ENCODE data around the gene SLC19A3. TPM values are rescaled to one million over a fixed set of nuclear protein-coding genes. Genes with fewer than 3 reads are reported as not detected.
A peak's percentile ranks its signal among the peaks of the same experiment; 100 is the strongest.
"Not testable (repeated sequence)": the region's sequence is repeated elsewhere in the genome, so short reads cannot be mapped to it uniquely, and the experiment has no call there.

The SLC19A3 gene
- 0.38 TPM for total RNA-seq
- long read RNA-seq = 0 reads

DNA sequence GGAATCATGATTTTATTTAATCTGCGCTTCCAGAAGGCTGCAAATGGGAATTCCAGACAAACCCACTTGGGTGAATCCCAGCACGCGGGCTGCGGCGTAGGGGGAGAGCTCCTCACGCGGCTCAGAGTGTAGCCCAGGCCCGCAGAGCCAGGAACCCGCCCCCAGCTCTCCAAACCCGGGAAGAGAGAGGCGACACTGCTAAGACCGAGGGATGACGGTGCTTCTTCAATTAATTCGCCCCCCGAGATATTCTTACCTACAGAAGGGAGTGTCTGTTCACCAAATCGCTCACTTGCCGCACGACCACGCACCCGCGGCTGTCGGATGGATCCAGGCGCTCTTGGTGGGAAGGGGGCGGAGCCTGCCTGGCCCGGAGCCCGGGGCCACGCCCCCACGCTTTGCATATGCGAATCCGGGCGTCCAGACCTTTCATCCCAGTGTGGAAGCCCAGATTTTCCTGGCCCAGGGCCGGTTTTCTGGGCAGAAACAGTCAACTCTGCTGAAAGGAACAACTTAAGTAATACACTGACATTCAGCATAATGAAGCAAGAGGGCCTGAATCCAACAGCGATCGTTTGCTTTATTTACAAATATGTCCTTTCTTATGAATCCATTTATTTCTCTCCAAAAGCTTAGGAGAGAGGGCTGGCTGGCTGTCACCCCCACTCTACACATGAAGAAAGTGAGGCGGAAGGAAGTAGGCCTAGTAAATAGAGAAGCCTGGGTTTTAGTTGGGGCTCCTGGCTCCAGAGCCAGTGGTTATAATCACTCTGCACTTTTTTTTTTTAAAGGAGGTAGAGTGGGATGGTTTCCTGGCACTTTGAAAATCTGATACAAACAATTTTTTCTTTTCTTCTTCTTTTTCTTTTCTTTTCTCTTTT lies at the start of gene SLC19A3:
SLC19A3 (minus strand) TSS at position 342 of the 881 bp plus-strand sequence. CDS start 15,710 bp downstream, outside the sequence.
- intact Hi-C loops (cut with DNase I) = no loop called here
- DNase-seq (ENCODE audit: low spot score) = peak; percentile 81

DNA sequence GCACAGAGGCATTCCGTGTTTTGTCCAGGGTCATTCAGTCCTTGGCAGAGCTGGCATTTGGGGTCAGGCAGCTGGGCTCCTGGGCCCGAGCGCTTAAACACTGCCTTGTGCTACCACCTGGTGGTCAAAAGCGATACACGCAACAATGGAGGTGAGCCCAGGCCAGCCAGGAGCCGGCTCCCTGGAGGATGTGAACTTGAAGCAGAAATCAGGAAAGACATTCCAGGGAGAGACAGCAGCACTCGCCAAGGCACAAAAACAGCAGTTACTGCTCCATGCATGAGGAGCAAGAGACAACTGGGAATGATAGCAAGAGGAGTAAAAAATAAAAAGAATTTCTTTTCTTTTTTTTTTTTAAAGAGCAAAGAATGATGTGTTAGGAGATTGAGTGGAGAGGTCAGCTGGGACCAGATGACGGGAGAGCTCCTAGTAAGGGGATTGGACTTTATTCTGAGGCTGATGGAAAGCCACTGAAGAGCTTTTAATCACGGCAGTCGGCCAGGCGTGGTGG lies 48.6 kb upstream of the SLC19A3 start:
- peak; percentile 82 for DNase-seq (ENCODE audit: low spot score)
- intact Hi-C loops (cut with DNase I) = loop anchor here (1.0 to 5.0 kb wide), 4 partner anchors 108 to 634 kb away; partner anchors contain the start of gene AGFG1

DNA sequence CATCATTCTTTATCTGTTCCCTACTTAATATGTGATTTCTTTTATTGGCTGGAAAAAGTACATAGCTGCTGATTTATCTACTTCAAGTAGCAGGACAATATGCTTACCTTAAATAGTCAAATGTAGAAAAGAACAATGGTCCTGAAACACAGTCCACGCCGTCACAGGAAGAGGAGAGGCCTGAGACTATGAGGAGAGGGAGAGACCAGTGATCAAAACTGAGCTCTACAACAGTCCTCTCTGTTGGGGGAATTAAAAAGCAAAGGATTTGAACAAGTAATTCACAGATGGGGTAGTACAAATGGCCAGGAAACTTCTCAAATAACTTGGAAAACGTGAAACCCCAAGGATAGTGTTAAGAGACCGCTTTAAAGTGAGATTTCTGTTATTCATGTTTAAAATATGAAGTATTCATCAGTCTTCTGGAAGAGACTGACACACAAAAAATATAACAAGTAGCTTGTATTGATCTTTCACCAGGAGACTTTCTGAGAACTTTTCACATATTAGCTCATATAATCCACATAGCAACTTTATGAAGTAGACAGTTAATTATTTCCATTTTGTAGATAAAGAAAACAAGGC lies 48.1 kb upstream of the SLC19A3 start:
- intact Hi-C loops (cut with DNase I) = loop anchor here (1.0 to 5.0 kb wide), 4 partner anchors 108 to 634 kb away; partner anchors contain the start of gene AGFG1
- DNase-seq (ENCODE audit: low spot score) = no peak

DNA sequence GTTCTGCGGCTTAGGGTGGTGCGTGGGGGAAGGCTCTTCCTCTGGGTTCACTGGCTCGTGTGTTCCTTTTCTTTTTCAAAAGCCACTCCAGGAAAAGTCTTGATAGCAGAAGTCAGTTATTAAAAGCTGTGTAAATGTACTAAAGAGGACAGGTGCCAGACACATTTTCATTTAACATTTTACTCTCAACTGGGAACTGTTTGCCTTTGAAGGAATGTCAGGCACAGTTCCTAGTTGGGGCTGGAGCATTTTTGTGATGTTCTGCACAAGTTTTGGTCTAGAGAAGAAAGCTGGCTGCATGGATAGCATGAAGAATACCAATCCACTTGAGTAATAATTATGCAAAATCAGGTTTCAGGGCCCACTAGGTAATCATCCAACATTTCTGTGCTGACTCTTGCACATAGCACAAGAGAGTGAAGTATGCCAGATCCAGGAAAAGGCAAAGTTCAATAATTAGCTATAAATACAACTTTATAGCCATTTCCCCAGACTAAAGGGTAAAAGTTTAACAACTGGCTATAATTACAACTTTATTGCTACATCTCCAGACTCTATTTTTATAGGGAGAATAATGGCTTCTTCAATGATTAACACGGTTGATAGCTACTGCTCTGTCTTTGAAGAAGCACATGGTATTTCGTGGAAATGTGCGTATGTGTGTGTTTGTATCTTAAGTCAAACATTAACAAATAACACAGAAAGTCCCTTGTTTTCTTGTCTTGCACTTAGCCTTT lies 44.1 kb upstream of the SLC19A3 start:
- DNase-seq (ENCODE audit: low spot score) = no peak
- intact Hi-C loops (cut with DNase I) = no loop called here

DNA sequence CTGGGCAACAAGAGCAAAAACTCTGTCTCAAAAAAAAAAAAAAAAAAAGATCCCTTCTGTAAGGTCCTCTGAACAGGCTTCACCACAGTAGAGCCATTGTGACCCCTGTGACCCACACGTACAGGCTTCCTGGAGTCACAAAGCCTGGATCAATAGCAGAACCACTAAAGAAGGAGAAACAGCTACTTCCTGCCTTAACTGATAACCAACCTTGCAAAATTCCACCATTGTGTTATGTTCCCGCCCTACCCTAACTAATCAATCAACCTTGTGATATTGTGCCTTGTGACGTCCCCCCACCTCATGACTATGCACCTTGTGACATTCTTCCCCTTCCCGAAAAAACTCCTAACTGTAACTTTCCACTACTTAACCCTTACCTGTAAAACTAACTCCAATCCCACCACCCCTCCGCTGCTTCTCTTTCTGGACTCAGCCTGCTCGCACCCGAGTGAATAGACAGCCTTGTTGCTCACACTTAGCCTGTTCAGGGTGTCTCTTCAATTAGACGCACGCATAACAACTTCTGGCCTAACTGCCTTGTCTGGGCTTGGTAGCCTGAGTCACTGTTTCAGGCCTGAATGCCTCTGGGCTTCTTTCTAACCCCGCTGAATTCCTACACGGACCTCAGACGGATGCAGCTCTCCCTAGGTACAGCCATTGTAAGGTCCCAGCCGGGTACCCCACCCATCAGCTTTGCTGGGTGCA lies 41.7 kb upstream of the SLC19A3 start:
- no peak for DNase-seq (ENCODE audit: low spot score)
- intact Hi-C loops (cut with DNase I) = no loop called here

DNA sequence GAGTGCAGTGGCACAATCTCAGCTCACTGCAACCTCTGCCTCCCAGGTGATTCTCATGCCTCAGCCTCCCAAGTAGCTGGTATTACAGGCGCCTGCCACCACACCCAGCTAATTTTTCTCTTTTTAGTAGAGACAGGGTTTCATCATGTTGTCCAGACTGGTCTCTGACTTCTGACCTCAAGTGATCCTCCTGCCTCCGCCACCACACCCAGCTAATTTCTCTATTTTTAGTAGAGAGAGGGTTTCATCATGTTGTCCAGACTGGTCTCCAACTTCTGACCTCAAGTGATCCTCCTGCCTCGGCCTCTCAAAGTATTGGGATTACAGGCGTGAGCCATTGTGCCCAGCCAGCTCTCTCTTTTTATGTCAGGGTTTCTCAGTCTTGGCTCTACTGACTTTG lies 38.4 kb upstream of the SLC19A3 start:
- DNase-seq (ENCODE audit: low spot score); intact Hi-C loops (cut with DNase I): not testable (repeated sequence)

DNA sequence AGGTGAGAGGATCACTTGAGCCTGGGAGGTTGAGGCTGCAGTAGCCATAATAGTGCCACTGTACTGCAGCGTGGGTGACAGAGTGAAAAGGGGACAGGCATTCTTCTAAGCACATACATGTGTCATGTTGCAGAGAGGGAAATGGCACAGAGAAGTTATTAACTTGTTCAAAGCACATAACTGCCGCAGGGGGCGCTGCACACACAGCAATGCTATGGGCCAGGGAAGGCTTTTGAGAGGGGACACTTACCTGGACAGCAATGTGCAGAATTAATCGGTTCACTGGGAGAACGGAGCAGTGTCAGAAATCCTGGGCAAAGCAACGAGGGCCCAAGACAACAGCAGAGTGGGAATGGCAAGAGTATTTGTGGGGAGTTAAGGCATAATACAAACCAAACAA lies 30.3 kb upstream of the SLC19A3 start:
- no peak for DNase-seq (ENCODE audit: low spot score)
- intact Hi-C loops (cut with DNase I) = no loop called here

DNA sequence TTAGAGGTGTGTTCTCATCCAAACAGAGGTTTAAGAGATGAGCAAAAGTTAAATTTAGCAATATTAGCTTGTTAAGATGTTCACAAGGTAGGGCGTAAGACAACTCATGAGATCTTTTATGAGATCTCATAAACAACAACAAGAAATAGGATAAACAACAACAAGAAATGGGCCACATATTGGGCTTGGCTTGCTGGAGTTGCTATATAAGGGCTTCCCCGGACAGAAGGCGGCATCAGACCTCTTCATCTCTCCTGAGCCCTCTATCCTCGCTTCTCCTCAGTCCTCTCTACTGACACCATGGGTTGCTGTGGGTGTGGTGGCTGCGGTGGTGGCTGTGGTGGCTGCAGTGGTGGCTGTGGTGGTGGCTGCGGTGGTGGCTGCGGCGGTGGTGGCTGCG lies 27.8 kb upstream of the SLC19A3 start, which contains the start of gene SCYGR8:
SCYGR8 (plus strand) TSS at position 301 of the 400 bp plus-strand sequence; CDS start at position 301, 0 bp downstream.
- intact Hi-C loops (cut with DNase I) = no loop called here
- no peak for DNase-seq (ENCODE audit: low spot score)

DNA sequence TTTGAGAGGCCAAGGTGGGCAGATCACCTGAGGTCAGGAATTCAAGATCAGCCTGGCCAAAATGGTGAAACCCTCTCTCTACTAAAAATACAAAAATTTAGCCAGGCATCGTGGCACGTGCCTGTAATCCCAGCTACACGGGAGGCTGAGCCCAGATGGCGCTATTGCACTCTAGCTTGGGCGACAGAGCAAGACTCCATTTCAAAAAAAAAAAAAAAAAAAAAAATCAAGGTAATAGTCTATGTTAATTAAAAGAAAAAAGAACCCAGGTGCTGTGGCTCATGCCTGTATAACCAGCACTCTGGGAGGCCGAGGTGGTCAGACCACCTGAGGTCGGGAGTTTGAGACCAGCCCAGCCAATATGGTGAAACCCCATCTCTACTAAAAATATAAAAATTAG lies 22.9 kb upstream of the SLC19A3 start:
- DNase-seq (ENCODE audit: low spot score); intact Hi-C loops (cut with DNase I): not testable (repeated sequence)

DNA sequence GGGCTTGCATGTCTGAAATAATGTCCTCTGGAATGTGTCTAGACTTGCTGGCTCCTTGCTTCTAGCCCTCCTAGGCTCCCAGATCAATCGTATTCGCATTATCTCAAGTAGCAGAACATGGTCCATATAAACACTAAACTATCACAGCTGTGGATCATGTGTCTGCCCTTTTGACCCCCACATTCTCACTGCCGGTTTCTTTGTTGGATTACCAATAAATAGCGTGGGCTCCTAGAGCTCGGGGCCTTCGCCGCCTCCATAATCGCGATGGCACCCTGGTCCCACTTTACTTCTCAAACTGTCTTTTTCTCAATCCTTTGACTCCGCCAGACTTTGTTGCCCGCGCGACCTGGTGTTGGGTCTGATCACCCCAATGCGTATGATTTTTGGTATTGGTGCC lies 21.5 kb upstream of the SLC19A3 start:
- intact Hi-C loops (cut with DNase I) = no loop called here
- DNase-seq (ENCODE audit: low spot score) = no peak

DNA sequence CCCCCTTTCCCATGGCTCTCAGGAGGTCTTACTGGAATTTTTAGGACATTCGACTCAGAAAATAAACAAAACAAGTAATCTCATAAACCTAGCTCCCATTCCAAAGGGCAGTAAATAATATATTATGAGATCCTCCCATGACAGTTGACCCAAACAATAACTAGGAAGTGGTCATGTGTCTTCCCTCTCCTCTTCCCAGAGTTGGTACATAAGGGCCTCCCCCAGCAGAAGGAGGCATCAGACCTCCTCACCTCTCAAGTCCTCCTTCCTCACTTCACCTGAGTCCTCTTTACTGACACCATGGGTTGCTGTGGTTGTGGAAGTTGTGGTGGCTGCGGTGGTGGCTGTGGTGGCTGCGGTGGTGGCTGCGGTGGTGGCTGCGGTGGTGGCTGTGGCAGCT lies 10.2 kb upstream of the SLC19A3 start, which contains the start of gene SCYGR7:
SCYGR7 (plus strand) TSS at position 301 of the 400 bp plus-strand sequence; CDS start at position 301, 0 bp downstream.
- DNase-seq (ENCODE audit: low spot score) = no peak
- intact Hi-C loops (cut with DNase I) = no loop called here

DNA sequence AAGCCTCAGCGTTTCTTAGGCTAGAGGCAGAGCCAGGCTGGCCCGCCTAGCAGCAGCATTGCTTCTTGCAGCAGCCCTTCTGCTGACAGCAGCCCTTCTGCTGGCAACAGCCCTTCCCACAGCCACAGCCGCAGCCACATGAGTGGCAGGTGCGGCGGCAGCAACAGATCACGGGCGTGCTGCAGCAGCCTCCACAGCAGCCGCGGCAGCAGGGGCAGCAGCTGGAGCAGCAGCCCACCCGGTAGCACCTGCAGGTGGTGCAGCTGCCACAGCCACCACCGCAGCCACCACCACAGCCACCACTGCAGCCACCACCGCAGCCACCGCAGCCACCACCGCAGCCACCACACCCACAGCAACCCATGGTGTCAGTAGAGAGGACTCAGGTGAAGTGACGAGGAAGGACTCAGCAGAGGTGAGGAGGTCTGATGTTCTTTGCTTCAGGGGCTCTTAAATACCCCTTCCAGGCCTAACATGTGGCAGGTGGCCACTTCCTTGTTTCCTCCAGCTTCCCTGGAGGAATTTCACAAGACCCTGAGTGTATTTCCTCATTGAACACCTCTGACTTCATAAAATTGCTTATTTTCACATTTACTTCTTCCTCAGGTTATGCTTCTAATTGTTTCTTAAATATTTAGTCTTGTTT lies 6.7 kb upstream of the SLC19A3 start, which contains the start of gene SCYGR6:
SCYGR6 (minus strand) TSS at position 364 of the 646 bp plus-strand sequence; CDS start at position 364, 0 bp downstream.
- DNase-seq (ENCODE audit: low spot score) = no peak
- intact Hi-C loops (cut with DNase I) = no loop called here

DNA sequence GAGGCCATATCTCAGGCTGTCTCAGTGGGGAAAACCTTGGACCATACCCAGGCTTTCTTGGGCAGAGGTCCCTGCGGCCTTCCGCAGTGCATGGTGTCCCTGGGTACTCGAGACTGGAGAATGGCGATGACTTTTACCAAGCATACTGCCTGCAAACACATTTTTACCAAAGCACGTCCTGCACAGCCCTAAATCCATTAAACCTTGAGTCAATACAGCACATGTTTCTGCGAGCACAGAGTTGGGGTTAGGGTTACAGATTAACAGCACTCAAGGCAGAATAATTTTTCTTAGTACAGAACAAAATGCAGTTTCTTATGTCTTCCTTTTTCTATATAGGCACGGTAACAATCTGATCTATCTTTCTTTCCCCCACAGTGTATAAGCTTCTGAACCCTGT lies 5.0 kb upstream of the SLC19A3 start:
- DNase-seq (ENCODE audit: low spot score); intact Hi-C loops (cut with DNase I): not testable (repeated sequence)

DNA sequence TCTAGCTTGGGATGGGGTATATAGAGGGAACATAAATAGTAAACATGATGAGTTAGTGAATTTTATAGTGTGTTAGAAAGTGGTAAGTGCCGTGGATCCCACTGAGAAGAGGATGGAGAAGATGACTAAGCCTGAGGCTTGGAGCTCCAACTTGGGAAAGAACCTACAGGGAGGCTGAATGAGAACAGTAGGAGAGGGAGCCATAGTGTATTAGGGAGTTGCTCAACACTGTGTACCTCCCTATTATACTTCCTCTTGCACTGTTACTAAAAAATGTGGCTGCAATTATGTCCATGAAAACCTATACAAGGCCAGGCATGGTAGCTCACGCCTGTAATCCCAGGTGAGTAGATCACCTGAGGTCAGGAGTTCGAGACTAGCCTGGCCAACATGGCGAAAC lies 2.9 kb upstream of the SLC19A3 start:
- intact Hi-C loops (cut with DNase I) = no loop called here
- DNase-seq (ENCODE audit: low spot score) = no peak

DNA sequence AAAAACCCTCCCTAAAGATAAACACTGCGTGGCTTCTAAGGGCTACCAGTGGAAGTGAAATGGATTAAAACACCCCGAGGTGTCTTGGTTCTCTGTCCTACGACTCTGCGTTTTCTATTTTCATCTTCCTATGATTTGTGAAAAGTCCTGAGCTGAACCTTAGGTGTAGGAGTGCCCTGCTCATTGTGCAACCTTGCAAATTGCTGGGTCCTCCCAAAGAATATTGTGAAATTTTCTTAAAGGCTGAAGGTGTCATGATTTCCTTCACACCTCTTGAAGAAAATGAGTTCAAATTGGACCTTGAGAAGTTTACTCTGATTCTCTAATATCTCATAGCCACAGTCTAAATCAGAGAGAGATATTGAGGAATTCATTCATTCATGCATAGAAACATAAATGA lies 1.8 kb upstream of the SLC19A3 start:
- no peak for DNase-seq (ENCODE audit: low spot score)
- intact Hi-C loops (cut with DNase I) = no loop called here

DNA sequence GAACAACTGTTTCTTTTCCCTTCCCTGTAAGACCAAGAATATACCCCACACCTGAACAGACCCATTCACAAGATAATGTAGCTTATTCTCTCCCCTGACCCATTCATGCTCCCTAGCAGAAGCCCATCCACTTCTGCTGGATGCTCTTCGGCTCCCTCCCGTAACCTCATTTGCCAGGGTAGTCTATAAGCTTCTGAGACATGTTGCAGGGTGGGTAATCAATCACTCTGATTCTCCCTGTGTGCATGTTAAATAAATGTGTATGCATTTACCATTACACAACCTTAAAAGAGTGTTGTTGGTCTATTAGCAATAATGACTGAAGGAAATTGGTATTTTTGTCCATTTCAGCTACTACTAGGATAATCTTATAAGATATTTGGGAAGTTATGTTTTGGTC lies 1.3 kb downstream of the SLC19A3 start:
- intact Hi-C loops (cut with DNase I) = no loop called here
- DNase-seq (ENCODE audit: low spot score) = no peak

DNA sequence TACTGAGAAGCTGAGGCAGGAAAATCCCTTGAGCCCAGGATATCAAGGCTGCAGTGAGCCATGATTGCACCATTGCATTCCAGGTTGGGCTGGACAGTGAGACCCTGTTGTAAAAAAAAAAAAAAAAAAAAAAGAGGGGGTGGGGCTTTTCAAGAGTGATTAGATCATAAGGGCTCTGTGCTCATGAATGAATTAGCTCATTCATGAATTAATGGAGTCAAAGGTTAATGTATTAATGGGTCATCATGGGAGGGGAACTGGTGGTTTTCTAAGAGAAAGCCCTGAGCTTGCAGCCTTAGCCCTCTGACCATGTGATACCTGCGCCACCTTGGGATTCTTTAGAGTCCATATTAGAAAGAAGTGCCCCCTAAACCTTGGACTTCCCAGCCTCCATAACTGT lies 4.5 kb downstream of the SLC19A3 start:
- DNase-seq (ENCODE audit: low spot score) = no peak
- intact Hi-C loops (cut with DNase I) = no loop called here

DNA sequence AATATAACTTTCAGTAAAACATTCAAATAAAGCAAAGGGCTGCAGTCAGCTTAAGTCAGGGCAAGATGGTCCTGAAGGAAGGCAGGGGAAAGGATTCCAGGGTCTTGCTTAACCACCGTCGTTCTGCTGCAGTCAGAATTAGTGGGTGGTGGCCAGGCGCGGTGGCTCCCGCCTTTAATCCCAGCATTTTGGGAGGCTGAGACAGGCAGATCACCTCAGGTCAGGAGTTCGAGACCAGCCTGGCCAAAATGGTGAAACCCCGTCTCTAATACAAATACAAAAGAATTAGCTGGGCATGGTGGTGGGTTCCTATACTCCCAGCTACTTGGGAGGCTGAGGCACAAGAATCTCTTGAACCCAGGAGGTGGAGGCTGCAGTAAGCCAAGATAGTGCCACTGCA lies 6.8 kb downstream of the SLC19A3 start:
- intact Hi-C loops (cut with DNase I) = no loop called here
- DNase-seq (ENCODE audit: low spot score) = no peak

DNA sequence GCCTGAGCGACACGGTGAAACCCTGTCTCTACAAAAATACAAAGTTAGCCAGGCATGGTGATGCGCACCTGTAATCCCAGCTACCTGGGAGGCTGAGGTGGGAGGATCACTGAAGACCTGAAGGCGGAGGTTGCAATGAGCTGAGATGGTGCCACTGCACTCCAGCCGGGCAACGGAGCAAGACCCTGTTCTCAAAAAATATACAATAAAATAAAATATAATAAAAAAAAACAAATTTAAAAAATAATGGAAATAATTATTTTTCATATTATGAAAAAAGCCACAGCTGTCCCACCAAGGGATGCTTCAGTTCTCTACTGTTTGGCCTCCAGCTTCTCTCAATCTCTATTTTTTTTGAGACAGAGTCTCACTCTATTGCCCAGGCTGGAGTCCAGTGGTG lies 10.4 kb downstream of the SLC19A3 start:
- no peak for DNase-seq (ENCODE audit: low spot score)
- intact Hi-C loops (cut with DNase I) = no loop called here
